HPDE6-E6E7 (cell line): ENCODE measurements around the gene WEE2.

Experiments used
- DNase-seq: peaks from one replicate; pipeline ENCODE4 v3.0.0; 2011; ENCODE audit warnings: missing footprints; ENCODE audit errors: extremely low spot score

Gene WEE2

GRCh38 chr7:141691540-141691939 lies 16.6 kb upstream of the WEE2 start:
- no peak for DNase-seq

- DNase-seq, result no peak
Measured at GRCh38 chr7:141691961-141692360, 16.2 kb upstream of the WEE2 start.

DNA sequence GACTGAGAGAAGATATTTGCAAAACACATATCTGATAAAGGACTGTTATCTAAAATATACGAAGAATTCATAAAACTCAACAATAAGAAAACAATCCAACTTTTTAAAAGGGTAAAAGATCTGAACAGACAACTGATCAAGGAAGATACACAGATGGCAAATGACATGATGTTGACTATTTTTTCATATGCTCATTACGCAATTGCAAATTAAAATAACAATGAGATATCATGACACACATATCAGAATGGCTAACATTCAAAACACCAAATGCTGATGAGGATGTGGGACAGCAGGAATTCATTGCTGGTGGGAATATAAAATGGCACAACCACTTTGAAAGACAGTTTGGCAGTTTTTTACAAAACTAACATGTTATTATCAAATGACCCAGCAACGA lies 15.1 kb upstream of the WEE2 start:
- no peak for DNase-seq

DNA sequence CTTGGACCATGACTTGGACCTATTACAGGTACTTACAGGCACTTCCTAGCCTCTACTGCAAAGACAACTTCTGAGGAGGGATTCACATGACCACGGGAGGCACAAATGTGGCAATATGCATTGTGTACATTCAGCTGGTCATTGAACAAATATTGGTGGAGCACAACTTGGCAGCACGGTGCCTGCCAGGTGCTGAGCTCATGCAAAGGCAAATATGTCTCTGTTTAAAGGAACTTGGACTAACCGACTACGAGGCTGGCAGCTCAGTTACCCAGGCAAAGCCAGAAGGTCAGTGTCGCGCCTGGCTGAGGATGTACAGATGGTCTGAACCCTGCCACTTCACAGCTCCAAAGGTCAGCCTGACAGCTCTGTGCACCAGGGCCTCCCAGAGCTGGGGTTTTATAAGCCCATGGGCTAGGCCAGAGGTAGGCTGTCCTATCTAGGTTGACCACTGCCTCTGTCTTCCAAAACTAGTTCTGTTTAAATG lies 12.3 kb upstream of the WEE2 start:
- no peak for DNase-seq

- no peak for DNase-seq
Measured at GRCh38 chr7:141696348-141696747, 11.8 kb upstream of the WEE2 start.

DNA sequence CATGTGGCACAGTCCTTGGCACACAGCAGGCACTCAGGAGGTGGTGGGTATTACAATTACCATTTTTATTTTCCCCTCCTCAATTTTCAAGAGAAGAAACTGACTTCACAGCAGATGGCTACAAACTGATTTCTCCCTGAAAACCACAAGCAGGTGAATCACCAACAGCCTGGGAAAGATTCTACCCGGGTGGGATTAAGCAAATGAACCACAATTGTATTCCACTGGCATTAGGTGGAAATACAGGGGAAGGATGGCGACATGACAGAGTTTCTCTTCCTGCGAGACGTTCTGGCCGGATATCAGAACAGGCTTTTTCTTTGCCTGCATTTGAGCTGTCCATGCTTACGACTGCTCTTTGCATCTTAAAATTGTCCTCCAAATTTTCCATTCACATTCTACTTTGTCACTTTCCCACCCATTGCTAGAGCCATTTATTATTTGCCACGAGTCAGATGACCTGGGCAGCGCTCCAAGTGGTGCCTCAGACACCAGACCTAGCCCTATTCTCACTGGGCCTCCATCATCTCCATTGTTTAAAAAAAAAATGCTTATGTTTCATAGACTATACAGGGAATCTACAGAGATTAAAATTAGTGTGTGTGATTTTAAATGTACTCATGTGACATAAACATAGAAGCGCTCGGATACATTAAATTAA lies 10.8 kb upstream of the WEE2 start:
- no peak for DNase-seq

GRCh38 chr7:141698247-141699015 lies 9.7 kb upstream of the WEE2 start:
- no peak for DNase-seq

GRCh38 chr7:141699860-141700259 lies 8.3 kb upstream of the WEE2 start:
- DNase-seq, result no peak

GRCh38 chr7:141700296-141700847 lies 7.8 kb upstream of the WEE2 start:
- no peak for DNase-seq

DNA sequence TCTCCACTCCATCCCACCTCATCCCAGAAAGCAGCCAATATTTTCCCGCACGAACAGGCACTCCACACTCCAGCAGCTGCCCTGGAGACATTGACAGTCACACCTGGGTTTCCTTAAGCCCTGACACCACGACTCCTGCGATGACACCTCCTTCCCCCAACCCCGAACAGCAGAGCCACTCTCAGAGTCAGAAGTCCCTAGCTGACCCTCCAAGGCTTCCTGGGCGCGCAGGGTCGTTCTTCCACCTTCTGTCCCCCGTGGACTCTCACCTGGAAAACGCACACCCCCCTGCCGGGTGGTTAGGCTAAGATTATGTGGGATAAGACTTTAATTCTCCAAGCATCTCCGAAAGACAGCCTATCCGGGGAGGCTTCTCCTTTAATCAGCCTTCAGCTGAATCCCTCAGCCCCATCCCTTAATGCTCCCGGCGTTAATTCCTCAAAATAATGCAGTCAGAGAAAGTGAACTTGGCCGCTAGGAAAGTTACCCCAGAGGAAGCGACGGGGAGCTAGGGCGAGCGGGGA lies 7.2 kb upstream of the WEE2 start:
- DNase-seq, result no peak

- DNase-seq, result peak; percentile 13
Measured at GRCh38 chr7:141701489-141702046, 6.6 kb upstream of the WEE2 start.

DNA sequence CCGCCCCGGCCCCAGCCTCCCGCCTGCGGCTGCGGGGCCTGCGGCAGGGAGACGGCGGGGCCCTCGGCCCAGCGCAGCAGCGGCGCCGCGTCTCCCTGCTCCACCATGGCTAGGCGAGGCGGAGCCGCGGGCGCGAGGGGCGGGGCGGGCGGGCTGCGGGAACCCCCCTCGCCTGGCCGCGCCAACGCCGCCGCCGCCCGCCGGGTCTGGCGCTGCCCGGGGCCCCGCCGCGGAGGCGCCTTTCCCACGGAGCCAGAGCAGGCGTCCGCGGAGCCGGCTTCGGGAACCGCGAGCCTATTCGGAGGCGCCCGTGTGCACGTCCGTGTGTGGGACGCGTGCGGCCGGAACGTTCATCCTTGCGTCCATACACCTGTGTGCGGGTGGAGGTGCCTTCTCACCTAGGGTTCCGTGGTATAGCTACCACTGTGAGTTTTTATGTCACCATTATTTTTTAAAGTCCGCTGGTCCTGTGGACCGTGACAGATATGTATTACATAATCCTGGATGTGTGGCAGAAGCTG lies 6.0 kb upstream of the WEE2 start, which contains the start of gene DENND11:
Gene DENND11 (minus strand): TSS at position 120 of the 521 bp plus-strand sequence. CDS start 13 bp downstream, at position 107.
- DNase-seq, result peak; percentile 47

DNA sequence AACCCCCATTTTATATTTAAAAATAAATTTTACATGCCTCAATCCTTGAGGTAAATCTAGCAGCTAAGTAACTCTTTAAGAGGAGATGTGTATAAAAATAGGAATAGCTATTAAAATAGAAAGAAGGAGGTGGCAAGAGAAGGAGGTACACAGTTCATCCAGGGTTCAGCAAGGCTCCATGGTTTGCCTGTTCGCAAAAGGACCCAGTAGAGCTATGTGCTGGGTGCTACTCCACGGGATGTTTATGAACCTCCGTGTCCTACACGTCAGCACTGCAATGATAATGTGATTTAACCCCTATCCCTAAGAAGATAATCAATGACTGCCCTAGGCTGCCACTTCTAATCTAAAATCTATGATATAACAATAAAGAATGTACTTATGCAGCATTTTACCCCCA lies 5.3 kb upstream of the WEE2 start:
- no peak for DNase-seq

DNA sequence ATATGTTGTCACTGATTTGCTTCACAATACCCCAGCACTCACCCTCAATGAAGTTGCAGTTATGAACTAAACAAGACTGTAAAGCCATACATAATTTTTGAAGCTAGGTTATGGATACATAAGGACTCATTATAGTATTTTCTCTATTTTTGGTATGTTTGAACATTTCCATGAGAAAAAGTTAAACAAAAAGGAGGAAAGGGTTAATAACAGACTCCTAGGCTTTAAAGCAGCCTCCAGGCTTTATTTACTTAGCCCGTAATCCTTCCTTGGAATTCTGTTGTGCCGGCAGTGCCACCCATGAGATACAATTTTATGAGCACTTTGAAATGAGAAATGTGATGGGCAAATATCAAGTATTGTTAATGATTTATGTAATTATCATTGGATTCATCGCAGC lies 4.0 kb upstream of the WEE2 start:
- no peak for DNase-seq

DNA sequence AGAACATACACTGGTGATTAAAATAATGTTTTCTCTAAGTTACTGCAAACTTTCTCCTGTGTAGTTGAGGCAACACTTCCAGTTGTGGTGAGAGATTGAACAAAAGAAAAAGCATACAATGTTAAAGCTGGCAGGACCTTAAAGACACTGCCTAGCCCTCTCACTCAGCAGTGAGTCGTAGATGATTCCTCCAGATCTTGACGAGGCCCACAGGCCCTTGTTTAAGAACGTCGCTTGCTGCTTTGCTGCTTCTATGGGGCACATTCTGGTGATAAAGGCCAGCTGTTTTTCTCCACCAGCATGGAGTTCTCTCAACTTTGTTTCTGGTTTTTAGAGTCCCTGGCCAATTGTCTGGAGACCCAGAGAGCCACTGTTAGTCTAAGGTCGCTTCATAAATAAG lies 3.4 kb upstream of the WEE2 start:
- peak; percentile 7 for DNase-seq

GRCh38 chr7:141706239-141707064 lies 1.7 kb upstream of the WEE2 start:
- peak; percentile 41 for DNase-seq

DNA sequence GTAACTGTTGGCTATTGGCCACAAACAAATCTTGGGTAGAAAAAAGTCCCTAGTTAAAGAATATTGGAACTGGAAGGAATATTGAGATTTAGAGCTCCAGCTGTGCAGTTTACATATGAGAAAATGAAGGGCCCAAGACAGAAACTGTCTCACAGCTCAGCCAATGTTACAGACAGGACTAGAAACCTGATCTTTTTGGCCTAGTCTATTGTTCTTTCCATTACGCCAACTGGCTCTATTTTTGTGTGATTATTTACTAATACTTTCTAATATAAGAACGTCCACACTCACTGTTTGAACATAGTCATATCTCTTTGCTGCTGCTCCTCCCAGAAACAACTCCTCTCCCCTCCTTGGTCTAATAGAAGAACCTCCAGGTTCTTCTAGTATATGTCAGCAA lies 1.2 kb downstream of the WEE2 start:
- no peak for DNase-seq

DNA sequence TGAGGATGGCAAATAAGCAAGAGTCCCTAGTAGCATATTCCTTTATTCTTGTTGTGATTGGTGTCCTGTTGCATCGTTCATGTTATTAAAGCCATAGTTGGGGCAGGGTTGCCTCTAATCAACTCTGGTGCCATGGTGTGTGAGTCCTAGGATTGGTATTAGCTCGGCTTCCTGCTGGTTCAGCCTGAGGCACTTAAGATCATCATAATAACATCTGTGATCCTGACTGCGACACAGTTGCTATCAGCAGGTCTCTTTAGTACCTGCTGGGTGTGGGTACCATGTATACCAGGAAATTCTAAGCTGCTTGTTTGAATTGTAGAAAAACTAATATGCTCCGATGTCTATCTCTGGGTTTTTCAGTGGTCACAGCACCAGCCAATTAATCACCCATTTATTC lies 1.6 kb downstream of the WEE2 start:
- no peak for DNase-seq

DNA sequence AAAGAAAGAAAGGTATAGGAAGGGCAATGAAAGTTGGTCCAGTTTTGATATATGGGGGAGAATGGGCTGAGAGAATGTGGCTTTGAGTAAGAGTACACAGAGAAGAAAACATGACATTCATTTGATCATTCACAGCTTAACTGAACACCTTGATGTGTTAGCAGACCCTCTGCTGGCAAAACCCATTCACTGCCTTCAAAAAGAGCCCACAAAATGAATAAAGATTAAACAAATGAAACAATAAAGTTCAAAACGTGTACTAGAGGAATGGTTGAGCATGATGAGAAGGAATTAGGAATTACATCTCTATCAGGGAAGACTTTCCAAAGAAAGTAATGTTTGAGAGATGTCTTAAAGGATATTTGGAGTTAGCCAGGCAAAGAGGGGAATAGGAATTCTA lies 2.1 kb downstream of the WEE2 start:
- no peak for DNase-seq

DNA sequence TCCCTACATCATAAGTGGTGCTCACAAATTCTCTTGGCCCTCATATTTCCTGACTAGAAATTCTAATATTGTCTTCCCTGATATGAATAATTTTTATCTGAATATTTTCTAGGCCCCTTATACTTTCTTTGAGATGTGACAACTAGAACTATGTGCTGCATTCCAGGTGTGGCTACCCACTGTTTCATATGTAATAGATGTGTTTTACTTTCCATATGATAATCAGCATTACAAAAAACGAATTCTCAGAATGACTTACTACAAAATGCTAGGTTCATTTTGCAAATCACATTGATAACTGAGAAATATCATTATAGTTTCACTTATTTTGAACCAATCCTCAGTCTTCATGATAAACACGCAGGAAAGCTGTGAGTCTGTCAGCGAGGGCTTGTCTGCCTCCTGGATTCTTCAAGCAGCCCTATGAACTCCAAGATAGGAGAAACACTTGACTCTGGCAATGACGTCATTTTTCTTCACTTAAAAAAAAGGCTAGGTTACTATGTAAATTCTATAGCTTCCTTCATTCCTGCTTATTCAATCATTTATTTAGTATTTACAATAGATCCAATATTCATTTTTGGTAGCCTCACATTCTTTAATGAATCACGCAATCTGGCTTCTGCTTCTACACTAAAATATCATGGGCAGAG lies 4.6 kb downstream of the WEE2 start:
- DNase-seq, result no peak

DNA sequence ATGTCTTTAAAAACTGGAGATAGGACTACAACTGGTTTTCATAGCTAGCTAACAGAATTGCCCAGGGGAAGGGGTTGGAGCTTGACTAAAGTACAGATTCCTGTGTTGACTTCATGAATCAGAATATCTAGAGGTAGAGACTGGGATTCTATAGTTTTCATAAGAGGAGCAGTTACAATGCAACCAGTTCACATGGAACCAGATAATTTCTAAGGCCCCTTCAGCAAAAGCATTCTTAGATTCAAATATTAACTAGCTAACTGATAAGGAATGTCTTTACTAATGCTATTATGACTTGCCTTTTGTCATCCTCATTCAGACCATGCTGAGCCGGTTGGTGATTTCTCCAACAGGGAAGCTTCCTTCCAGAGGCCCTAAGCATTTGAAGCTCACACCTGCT lies 5.7 kb downstream of the WEE2 start:
- no peak for DNase-seq
